DND-41 (cell line): ENCODE results near the gene SCMH1.

Experiments
- ATAC-seq: fragments of 200-7000 bp; cut with Tn5 transposase; 3 replicates; pipeline ENCODE4 v1.9.1; 2021; ENCODE audit warnings: low read depth; ENCODE audit not compliant: insufficient read depth
- DNase-seq: peaks from one replicate; pipeline ENCODE4 v3.0.0-alpha.2; 2020
- H2AFZ ChIP-seq: 2 replicates; pipeline ENCODE4 v1.6.0; 2012; ENCODE audit warnings: low read depth, low read length
- H3K27ac ChIP-seq: 2 replicates; pipeline ENCODE4 v1.5.1; 2012; ENCODE audit warnings: low read length, inconsistent platforms
- H3K27me3 ChIP-seq: fragments of 200-600 bp; sonication (generic); 2 replicates; pipeline ENCODE4 v1.6.0; 2012; ENCODE audit warnings: low read length, mild to moderate bottlenecking, inconsistent platforms; ENCODE audit not compliant: insufficient read depth, poor library complexity
- H3K36me3 ChIP-seq: 2 replicates; pipeline ENCODE4 v1.5.1; 2012; ENCODE audit warnings: low read length, inconsistent platforms; ENCODE audit not compliant: insufficient read depth
- H3K4me1 ChIP-seq: 2 replicates; pipeline ENCODE4 v1.5.1; 2012; ENCODE audit warnings: mild to moderate bottlenecking, low read length; ENCODE audit not compliant: insufficient read depth
- H3K4me2 ChIP-seq: 2 replicates; pipeline ENCODE4 v1.6.0; 2012; ENCODE audit warnings: mild to moderate bottlenecking, moderate library complexity, low read length, inconsistent platforms; ENCODE audit not compliant: insufficient read depth
- H3K4me3 ChIP-seq, 2 experiments: fragments of 200-600 bp in 1 of 2; shearing (Covaris generic) in 1 of 2; 2 replicates each; pipeline ENCODE4 v1.5.1; 2012 to 2016; ENCODE audit warnings: inconsistent platforms in 2 of 2, low read length in 2 of 2, mild to moderate bottlenecking in 2 of 2, low read depth in 1 of 2, moderate library complexity in 1 of 2
- H3K79me2 ChIP-seq: 2 replicates; pipeline ENCODE4 v1.6.0; 2012; ENCODE audit warnings: low read length, inconsistent platforms; ENCODE audit not compliant: insufficient read depth
- H3K9ac ChIP-seq: 2 replicates; pipeline ENCODE4 v1.6.0; 2012; ENCODE audit warnings: low read depth, mild to moderate bottlenecking, inconsistent platforms, low read length, moderate library complexity
- H3K9me3 ChIP-seq: 2 replicates; pipeline ENCODE4 v1.5.1; 2012; ENCODE audit warnings: low read length, moderate library complexity, mild to moderate bottlenecking, inconsistent platforms; ENCODE audit not compliant: insufficient read depth, severe bottlenecking
- H4K20me1 ChIP-seq: 2 replicates; pipeline ENCODE4 v1.6.0; 2012; ENCODE audit warnings: low read length; ENCODE audit not compliant: insufficient read depth
- CTCF ChIP-seq: IDR thresholded peaks from 2 replicates; pipeline ENCODE4 v1.5.1; 2012; ENCODE audit warnings: borderline replicate concordance, low read length, moderate library complexity, mild to moderate bottlenecking; ENCODE audit not compliant: poor library complexity, severe bottlenecking; ENCODE audit errors: extremely low read depth
- EZH2 ChIP-seq: IDR thresholded peaks from 3 replicates; pipeline ENCODE4 v1.6.1; 2012; ENCODE audit warnings: borderline replicate concordance, low read depth, mild to moderate bottlenecking, moderate library complexity, low read length, inconsistent platforms; ENCODE audit not compliant: severe bottlenecking

Gene SCMH1

GRCh38 chr1:40986956-40987355 is 255.2 kb downstream of the SCMH1 start:
- peaks cover 98% of the 10 kb centered on the region for H3K36me3 ChIP-seq
- no peak overlapping the region for H2AFZ ChIP-seq
- H3K79me2 ChIP-seq, result peaks cover 84% of the 10 kb centered on the region
- no peak overlapping the region for H3K4me2 ChIP-seq
- H3K27ac ChIP-seq, result no peak overlapping the region
- H3K4me3 ChIP-seq, result no peak overlapping the region
- DNase-seq (no peak), ATAC-seq (no peak)
- H3K9ac ChIP-seq, result no peak overlapping the region
- peaks cover 59% of the 10 kb centered on the region; the same call in 1 of the 2 replicates for H4K20me1 ChIP-seq
- H3K27me3 ChIP-seq, result no peaks in the 10 kb centered on the region
- no peak for TF ChIP-seq EZH2
- no peak for TF ChIP-seq CTCF
- peaks cover 9% of the 10 kb centered on the region for H3K4me1 ChIP-seq
- H3K9me3 ChIP-seq, result no peaks in the 10 kb centered on the region

GRCh38 chr1:40986328-40986783 is 255.8 kb downstream of the SCMH1 start:
- H3K27me3 ChIP-seq, result no peaks in the 10 kb centered on the region
- no peak overlapping the region for H3K27ac ChIP-seq
- no peak overlapping the region for H3K4me3 ChIP-seq
- peaks cover 98% of the 10 kb centered on the region for H3K36me3 ChIP-seq
- H3K4me1 ChIP-seq, result peaks cover 15% of the 10 kb centered on the region
- peaks cover 64% of the 10 kb centered on the region; the same call in 1 of the 2 replicates for H4K20me1 ChIP-seq
- peaks cover 84% of the 10 kb centered on the region for H3K79me2 ChIP-seq
- H3K9me3 ChIP-seq, result no peaks in the 10 kb centered on the region
- H2AFZ ChIP-seq, result no peak overlapping the region
- ATAC-seq (no peak), DNase-seq (no peak)
- no peak overlapping the region for H3K4me2 ChIP-seq
- no peak overlapping the region for H3K9ac ChIP-seq
- TF ChIP-seq EZH2 (no peak), CTCF (no peak)

- Histone ChIP-seq H3K9ac (no peak overlapping the region), H3K4me3 (no peak overlapping the region), H3K36me3 (peaks cover 97% of the 10 kb centered on the region), H3K9me3 (no peaks in the 10 kb centered on the region), H3K4me1 (peaks cover 20% of the 10 kb centered on the region), H2AFZ (no peak overlapping the region), H3K4me2 (no peak overlapping the region), H4K20me1 (peaks cover 69% of the 10 kb centered on the region; the same call in 1 of the 2 replicates), H3K79me2 (peaks cover 86% of the 10 kb centered on the region), H3K27ac (no peak overlapping the region), H3K27me3 (no peaks in the 10 kb centered on the region)
- ATAC-seq (no peak), DNase-seq (no peak)
- TF ChIP-seq CTCF (no peak), EZH2 (no peak)
These were observed 256.2 kb downstream of the SCMH1 start for GRCh38 chr1:40985875-40986274.
